ENCODE data around the gene NDUFS5. TPM values are rescaled to one million over a fixed set of nuclear protein-coding genes. Genes with fewer than 3 reads are reported as not detected.
"Not testable (repeated sequence)": the region's sequence is repeated elsewhere in the genome, so short reads cannot be mapped to it uniquely, and the experiment has no call there.

NDUFS5 gene
- total and polyA plus RNA-seq, 7 experiments from 2014 or later = 95.1 to 715 (median 120) TPM

- peaks cover 0 to 16% (median 4%) of the 10 kb centered on the region in 5 donors for H3K36me3 Mint-ChIP-seq
- H3K27me3 Mint-ChIP-seq; intact Hi-C loops (cut with micrococcal nuclease); H3K9me3 ChIP-seq (ENCODE audit: control insufficient read depth in 2 of 3, low read length in 3 of 3); H3K4me3 Mint-ChIP-seq; H3K4me3 ChIP-seq (ENCODE audit: low read length); H3K27me3 ChIP-seq (ENCODE audit: control insufficient read depth in 2 of 2, insufficient read depth in 2 of 2, low read length in 2 of 2); H3K9me3 Mint-ChIP-seq; ATAC-seq; H3K4me1 ChIP-seq (ENCODE audit: control insufficient read depth in 2 of 2, insufficient read depth in 2 of 2, low read length in 2 of 2); H3K27ac ChIP-seq (ENCODE audit: low read depth, low read length): not testable (repeated sequence)
- peak in 2 of 9 donors; percentile 15 to 21 for DNase-seq
- H3K4me1 Mint-ChIP-seq = peaks cover 5 to 14% (median 8%) of the 10 kb centered on the region in 7 donors
- POLR2A ChIA-PET = interaction anchor here (0.6 to 1.5 kb wide), 3 partner anchors 25 to 52 kb away, joined by 3 to 7 read pairs (median 3); partner anchors contain the start of gene NDUFS5
- peaks cover 0 to 26% (median 0%) of the 10 kb centered on the region in 3 experiments for H3K36me3 ChIP-seq (ENCODE audit: control insufficient read depth in 2 of 3, insufficient read depth in 3 of 3, low read length in 3 of 3)
- H3K27ac Mint-ChIP-seq = peak overlapping the region in 5 of 9 donors; percentile 8 to 86 (median 46)
- CTCF ChIA-PET = interaction anchor here (0.7 kb wide), 1 partner anchor 288 kb away, joined by 3 read pairs; no protein-coding TSS in a partner anchor
Observed at GRCh38 chr1:39051193-39051850, 25.2 kb downstream of the NDUFS5 start.

GRCh38 chr1:39051956-39052355, 25.8 kb downstream of the NDUFS5 start:
- Mint-ChIP-seq H3K27ac (peak overlapping the region in 1 of 9 donors; percentile 14), H3K27me3 (no peaks in the 10 kb centered on the region), H3K9me3 (no peaks in the 10 kb centered on the region), H3K4me1 (peaks cover 5 to 14% (median 8%) of the 10 kb centered on the region in 7 donors), H3K36me3 (peaks cover 0 to 16% (median 4%) of the 10 kb centered on the region in 5 donors), H3K4me3 (no peak overlapping the region)
- H3K4me3 ChIP-seq (ENCODE audit: low read length) = no peak overlapping the region
- intact Hi-C loops (cut with micrococcal nuclease) = no loop called here
- no peaks in the 10 kb centered on the region for H3K4me1 ChIP-seq (ENCODE audit: control insufficient read depth in 2 of 2, insufficient read depth in 2 of 2, low read length in 2 of 2)
- no peaks in the 10 kb centered on the region for H3K27me3 ChIP-seq (ENCODE audit: control insufficient read depth in 2 of 2, insufficient read depth in 2 of 2, low read length in 2 of 2)
- no peak overlapping the region for H3K27ac ChIP-seq (ENCODE audit: low read depth, low read length)
- peaks cover 0 to 24% (median 0%) of the 10 kb centered on the region in 3 experiments for H3K36me3 ChIP-seq (ENCODE audit: control insufficient read depth in 2 of 3, insufficient read depth in 3 of 3, low read length in 3 of 3)
- no peaks in the 10 kb centered on the region for H3K9me3 ChIP-seq (ENCODE audit: control insufficient read depth in 2 of 3, low read length in 3 of 3)
- ATAC-seq (no peak), DNase-seq (no peak)
- ChIA-PET POLR2A (interaction anchor here (1.0 to 1.5 kb wide), 2 partner anchors 25 to 28 kb away, joined by 3 to 7 read pairs; partner anchors contain the start of gene NDUFS5), CTCF (interaction anchor here (0.7 kb wide), 1 partner anchor 287 kb away, joined by 3 read pairs; no protein-coding TSS in a partner anchor)

DNA sequence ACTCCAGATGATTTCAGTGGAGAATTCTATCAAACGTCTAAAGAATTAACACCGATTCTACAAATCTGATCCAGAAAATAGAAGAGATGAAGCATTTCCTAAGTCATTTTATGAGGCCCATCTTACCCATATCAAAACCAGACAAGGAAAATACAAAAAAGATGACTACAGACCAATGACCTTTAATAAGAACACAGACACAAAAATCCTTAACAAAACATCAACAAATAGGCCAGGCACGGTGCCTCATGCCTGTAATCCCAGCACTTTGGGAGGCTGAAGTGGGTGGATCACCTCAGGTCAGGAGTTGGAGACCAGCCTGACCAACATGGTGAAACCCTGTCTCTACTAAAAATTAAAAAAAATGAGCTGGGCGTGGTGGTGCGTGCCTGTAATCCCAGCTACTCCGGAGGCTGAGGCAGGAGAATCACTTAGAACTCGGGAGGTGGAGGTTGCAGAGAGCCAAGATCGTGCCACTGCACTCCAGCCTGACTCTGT, 29.1 kb downstream of the NDUFS5 start:
- H3K36me3 ChIP-seq (ENCODE audit: control insufficient read depth in 2 of 3, insufficient read depth in 3 of 3, low read length in 3 of 3); H3K36me3 Mint-ChIP-seq; H3K27me3 ChIP-seq (ENCODE audit: control insufficient read depth in 2 of 2, insufficient read depth in 2 of 2, low read length in 2 of 2); H3K4me3 ChIP-seq (ENCODE audit: low read length); H3K27ac ChIP-seq (ENCODE audit: low read depth, low read length); DNase-seq; ATAC-seq; H3K4me3 Mint-ChIP-seq; intact Hi-C loops (cut with micrococcal nuclease); H3K27ac Mint-ChIP-seq; H3K4me1 ChIP-seq (ENCODE audit: control insufficient read depth in 2 of 2, insufficient read depth in 2 of 2, low read length in 2 of 2); H3K9me3 Mint-ChIP-seq; H3K27me3 Mint-ChIP-seq; POLR2A ChIA-PET; H3K9me3 ChIP-seq (ENCODE audit: control insufficient read depth in 2 of 3, low read length in 3 of 3): not testable (repeated sequence)
- peaks cover 5 to 11% (median 8%) of the 10 kb centered on the region in 7 donors for H3K4me1 Mint-ChIP-seq
- CTCF ChIA-PET = interaction anchor here (0.6 to 0.7 kb wide), 2 partner anchors 29 to 60 kb away, joined by 3 read pairs; partner anchors contain the start of gene NDUFS5

DNA sequence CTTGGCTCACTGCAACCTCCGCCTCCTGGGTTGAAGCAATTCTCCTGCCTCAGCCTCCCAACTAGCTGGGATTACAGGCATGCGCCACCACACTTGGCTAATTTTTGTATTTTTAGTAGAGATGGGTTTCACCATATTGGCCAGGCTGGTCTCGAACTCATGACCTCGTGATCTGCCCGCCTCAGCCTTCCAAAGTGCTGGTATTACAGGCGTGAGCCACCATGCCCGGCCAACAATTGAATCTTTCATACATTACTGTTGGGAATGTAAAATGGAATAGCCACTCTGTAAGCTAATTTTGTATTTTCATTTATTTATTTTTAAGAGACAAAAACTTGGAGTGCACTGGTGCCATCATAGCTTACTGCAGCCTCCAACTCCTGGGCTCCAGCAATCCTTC, 35.4 kb downstream of the NDUFS5 start:
- H3K9me3 Mint-ChIP-seq; H3K9me3 ChIP-seq (ENCODE audit: control insufficient read depth in 2 of 3, low read length in 3 of 3); H3K4me1 Mint-ChIP-seq; CTCF ChIA-PET; DNase-seq; H3K4me1 ChIP-seq (ENCODE audit: control insufficient read depth in 2 of 2, insufficient read depth in 2 of 2, low read length in 2 of 2); H3K27ac ChIP-seq (ENCODE audit: low read depth, low read length); H3K36me3 ChIP-seq (ENCODE audit: control insufficient read depth in 2 of 3, insufficient read depth in 3 of 3, low read length in 3 of 3); H3K27ac Mint-ChIP-seq; ATAC-seq; H3K27me3 Mint-ChIP-seq; H3K4me3 Mint-ChIP-seq; intact Hi-C loops (cut with micrococcal nuclease); H3K27me3 ChIP-seq (ENCODE audit: control insufficient read depth in 2 of 2, insufficient read depth in 2 of 2, low read length in 2 of 2); H3K4me3 ChIP-seq (ENCODE audit: low read length): not testable (repeated sequence)
- POLR2A ChIA-PET = interaction anchor here (1.4 kb wide), 1 partner anchor 188 kb away, joined by 3 read pairs; no protein-coding TSS in a partner anchor
- H3K36me3 Mint-ChIP-seq = peaks cover 0 to 11% (median 3%) of the 10 kb centered on the region in 5 donors

- Mint-ChIP-seq H3K9me3 (no peaks in the 10 kb centered on the region), H3K27ac (no peak overlapping the region), H3K27me3 (no peaks in the 10 kb centered on the region), H3K36me3 (peaks cover 0 to 11% (median 3%) of the 10 kb centered on the region in 5 donors), H3K4me1 (no peaks in the 10 kb centered on the region), H3K4me3 (no peak overlapping the region)
- H3K36me3 ChIP-seq (ENCODE audit: control insufficient read depth in 2 of 3, insufficient read depth in 3 of 3, low read length in 3 of 3) = no peaks in the 10 kb centered on the region
- ChIA-PET POLR2A (interaction anchor here (1.4 kb wide), 1 partner anchor 188 kb away, joined by 3 read pairs; no protein-coding TSS in a partner anchor), CTCF (no interaction called here)
- no peaks in the 10 kb centered on the region for H3K4me1 ChIP-seq (ENCODE audit: control insufficient read depth in 2 of 2, insufficient read depth in 2 of 2, low read length in 2 of 2)
- no peak for ATAC-seq
- no peaks in the 10 kb centered on the region for H3K9me3 ChIP-seq (ENCODE audit: control insufficient read depth in 2 of 3, low read length in 3 of 3)
- H3K27me3 ChIP-seq (ENCODE audit: control insufficient read depth in 2 of 2, insufficient read depth in 2 of 2, low read length in 2 of 2) = no peaks in the 10 kb centered on the region
- H3K4me3 ChIP-seq (ENCODE audit: low read length) = no peak overlapping the region
- H3K27ac ChIP-seq (ENCODE audit: low read depth, low read length) = no peak overlapping the region
- intact Hi-C loops (cut with micrococcal nuclease) = no loop called here
- no peak for DNase-seq
Observed at GRCh38 chr1:39061951-39062350, 35.8 kb downstream of the NDUFS5 start.

DNA sequence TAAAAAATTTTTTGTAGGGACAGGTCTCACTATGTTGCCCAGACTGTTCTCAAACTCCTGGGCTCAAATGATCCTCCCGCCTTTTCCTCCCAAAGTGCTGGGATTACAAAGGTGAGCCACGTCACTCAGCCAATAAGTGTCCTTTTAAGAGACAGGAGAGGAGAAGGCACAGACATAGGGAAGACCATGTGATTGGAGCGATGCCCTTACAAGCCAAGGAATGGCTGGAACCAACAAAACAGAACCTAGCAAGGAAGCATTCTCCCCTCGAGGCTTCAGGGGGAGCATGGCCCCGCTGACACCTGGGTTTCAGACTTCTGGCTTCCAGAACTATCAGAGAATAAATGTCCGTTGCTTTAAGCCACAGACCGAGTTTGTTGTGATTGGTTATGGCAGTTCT, 37.0 kb downstream of the NDUFS5 start:
- H3K4me3 Mint-ChIP-seq = no peak overlapping the region
- no peaks in the 10 kb centered on the region for H3K4me1 ChIP-seq (ENCODE audit: control insufficient read depth in 2 of 2, insufficient read depth in 2 of 2, low read length in 2 of 2)
- H3K27ac Mint-ChIP-seq = no peak overlapping the region
- ChIA-PET CTCF (no interaction called here), POLR2A (no interaction called here)
- H3K4me3 ChIP-seq (ENCODE audit: low read length) = no peak overlapping the region
- no peaks in the 10 kb centered on the region for H3K27me3 ChIP-seq (ENCODE audit: control insufficient read depth in 2 of 2, insufficient read depth in 2 of 2, low read length in 2 of 2)
- ATAC-seq = no peak
- DNase-seq = no peak
- H3K4me1 Mint-ChIP-seq = no peaks in the 10 kb centered on the region
- intact Hi-C loops (cut with micrococcal nuclease) = no loop called here
- H3K9me3 Mint-ChIP-seq = no peaks in the 10 kb centered on the region
- no peaks in the 10 kb centered on the region for H3K36me3 ChIP-seq (ENCODE audit: control insufficient read depth in 2 of 3, insufficient read depth in 3 of 3, low read length in 3 of 3)
- no peaks in the 10 kb centered on the region for H3K9me3 ChIP-seq (ENCODE audit: control insufficient read depth in 2 of 3, low read length in 3 of 3)
- H3K36me3 Mint-ChIP-seq = peaks cover 0 to 16% (median 6%) of the 10 kb centered on the region in 5 donors
- no peak overlapping the region for H3K27ac ChIP-seq (ENCODE audit: low read depth, low read length)
- no peaks in the 10 kb centered on the region for H3K27me3 Mint-ChIP-seq

Data from naive thymus-derived CD4-positive, alpha-beta T cell (primary cell).